HG03342 (cell line): ENCODE data around the gene AMFR.
"Not testable (repeated sequence)": the region's sequence is repeated elsewhere in the genome, so short reads cannot be mapped to it uniquely, and the experiment has no call there.

Experiments used
- ATAC-seq: cut with Tn5 transposase; IDR thresholded peaks from one replicate; pipeline ENCODE4 v1.9.1; 2021; ENCODE audit warnings: mild to moderate bottlenecking, moderate library complexity; ENCODE audit not compliant: unreplicated experiment

Gene AMFR

DNA sequence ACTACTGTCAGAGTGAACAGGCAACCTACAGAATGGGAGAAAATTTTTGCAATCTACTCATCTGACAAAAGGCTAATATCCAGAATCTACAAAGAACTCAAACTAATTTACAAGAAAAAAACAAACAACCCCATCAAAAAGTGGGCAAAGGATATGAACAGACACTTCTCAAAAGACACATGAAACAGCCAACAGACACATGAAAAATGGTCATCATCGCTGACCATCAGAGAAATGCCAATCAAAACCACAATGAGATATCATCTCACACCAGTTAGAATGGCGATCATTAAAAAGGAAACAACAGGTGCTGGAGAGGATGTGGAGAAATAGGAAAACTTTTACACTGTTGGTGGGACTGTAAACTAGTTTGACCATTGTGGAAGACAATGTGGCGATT, 28.6 kb downstream of the AMFR start:
- ATAC-seq: not testable (repeated sequence)

DNA sequence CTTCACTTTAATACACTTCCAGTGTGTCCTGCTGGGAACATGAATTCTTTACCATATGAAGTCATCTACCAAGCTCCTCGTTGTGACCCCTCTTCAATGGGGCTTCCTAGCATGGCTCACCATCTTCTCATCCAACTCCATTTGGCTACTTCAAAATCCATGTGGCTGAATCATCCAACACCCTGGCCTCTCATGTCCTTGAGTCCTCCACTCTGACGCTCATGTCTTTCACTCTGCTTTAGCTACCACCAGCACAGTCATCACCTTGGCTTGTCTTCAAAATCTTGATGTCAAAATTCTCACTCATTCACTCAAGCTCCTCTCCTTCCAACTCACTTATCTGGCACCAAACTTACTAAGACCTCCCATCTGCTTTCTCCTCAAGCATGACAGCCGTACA, 35.8 kb downstream of the AMFR start:
- ATAC-seq: no peak

- no peak for ATAC-seq
Observed at GRCh38 chr16:56388209-56388608, 37.1 kb downstream of the AMFR start.

GRCh38 chr16:56387396-56387795, 37.9 kb downstream of the AMFR start:
- no peak for ATAC-seq

DNA sequence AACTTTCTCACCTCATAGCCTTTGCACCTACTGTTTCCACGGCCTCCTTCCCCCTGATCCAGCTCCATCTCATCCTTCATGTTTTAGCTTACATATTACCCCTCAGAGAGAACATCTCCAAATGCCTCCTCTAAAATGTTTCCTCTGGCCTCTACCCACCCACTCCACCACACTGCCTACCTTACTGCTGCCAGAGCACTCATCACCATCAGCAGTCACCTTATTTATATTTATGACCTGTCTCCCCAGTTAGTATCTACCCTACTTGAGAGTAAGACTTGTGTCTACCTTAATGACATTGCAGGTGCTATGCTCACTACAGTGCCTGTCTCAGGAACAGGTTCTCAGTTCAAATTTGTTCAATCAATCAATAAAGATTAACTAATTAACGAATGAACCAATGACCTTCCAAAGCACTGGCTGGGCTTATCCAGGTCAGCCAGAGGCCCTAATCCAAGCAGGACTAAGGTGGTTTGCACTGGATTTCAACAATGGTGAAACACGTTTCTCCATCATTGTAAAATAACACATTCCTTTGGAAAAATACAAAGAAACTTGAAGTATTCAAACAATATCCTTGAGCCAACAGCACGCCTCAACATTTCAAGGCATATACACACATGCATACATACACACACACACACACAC, 41.1 kb downstream of the AMFR start:
- no peak for ATAC-seq

GRCh38 chr16:56382901-56383355, 42.4 kb downstream of the AMFR start:
- ATAC-seq: no peak

GRCh38 chr16:56382459-56382858, 42.9 kb downstream of the AMFR start:
- ATAC-seq: no peak

DNA sequence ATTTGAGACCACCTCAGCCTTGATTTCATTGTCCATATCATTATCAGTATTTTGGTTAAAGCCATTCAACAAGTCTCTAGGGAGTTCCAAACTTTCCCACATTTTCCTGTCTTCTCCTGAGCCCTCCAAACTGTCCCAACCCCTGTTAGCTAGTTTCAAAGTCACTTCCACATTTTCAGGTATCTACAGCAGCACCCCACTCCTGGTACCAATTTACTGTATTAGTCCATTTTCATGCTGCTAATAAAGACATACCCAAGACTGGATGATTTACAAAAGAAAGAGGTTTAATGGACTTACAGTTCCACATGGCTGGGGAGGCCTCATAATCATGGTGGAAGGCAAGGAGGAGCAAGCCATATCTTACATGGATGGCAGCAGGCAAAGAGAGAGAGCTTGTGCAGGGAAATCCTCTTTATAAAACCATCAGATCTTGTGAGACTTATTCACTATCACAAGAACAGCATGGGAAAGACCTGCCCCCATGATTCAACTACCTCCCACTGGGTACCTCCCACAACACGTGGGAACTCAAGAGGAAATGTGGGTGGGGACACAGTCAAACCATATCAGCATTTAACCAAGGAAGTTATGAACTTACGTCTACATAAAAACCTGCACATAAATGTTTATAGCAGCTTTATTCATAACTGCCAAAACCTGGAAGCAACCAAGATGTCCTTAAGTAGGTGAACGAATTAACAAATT, 44.4 kb downstream of the AMFR start:
- ATAC-seq: not testable (repeated sequence)

DNA sequence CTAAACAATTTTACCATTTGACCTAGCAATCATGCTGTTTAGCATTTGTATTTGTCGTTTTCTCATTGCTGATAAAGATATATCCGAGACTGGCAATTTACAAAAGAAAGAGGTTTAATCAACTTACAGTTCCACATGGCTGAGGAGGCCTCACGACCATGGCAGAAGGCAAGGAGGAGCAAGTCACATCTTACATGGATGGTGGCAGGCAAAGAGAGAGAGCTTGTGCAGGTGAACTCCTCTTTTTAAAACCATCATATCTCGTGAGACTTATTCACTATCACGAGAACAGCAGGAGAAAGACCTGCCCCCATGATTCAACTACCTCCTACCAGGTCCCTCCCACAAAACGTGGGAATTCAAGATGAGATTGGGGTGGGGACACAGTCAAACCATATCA, 46.3 kb downstream of the AMFR start:
- not testable (repeated sequence) for ATAC-seq

GRCh38 chr16:56375792-56376191, 49.6 kb downstream of the AMFR start:
- ATAC-seq: not testable (repeated sequence)

GRCh38 chr16:56373003-56373402, 52.3 kb downstream of the AMFR start:
- ATAC-seq: no peak

DNA sequence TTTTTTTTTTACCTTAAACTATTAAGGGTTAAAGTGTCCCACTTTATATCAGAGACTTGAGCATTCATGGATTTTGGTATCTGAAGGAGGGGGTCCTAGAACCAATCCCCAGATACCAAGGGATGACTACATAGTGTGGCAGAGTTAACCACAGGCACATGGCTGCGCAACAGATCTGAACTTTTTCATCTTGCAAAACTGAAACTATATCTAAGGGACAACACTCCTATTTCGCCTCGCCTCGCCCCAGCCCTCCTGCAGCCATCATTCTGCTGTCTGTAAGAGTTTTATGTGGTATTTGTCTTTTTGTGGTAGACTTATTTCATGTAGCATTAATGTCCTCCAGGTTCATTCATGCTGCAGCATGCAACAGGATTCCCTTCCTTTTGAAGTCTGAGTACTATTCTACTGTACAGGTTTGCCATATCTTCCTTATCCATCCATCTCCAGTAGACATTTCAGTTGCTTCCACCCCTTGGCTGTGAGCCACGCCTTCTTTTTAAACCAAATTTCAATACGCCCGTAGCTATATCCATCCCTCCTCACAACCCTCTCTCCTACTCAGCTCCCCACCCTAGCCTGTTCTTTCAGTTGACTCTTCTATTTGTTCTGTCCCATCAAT, 53.2 kb downstream of the AMFR start:
- ATAC-seq: no peak

DNA sequence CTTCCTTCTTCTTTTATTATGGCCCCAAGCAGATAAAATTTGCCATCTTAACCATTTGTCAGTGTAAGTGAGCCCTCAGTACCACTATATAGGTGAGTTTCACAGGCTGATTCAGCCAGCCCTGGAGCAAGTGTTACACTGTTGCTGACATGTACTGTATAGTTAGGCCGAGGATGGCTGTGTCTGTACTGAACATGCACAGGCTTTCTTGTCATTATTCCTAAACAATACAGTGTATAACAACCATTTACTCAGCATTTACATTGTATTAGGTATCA, 53.7 kb downstream of the AMFR start:
- no peak for ATAC-seq

- ATAC-seq: no peak
Observed at GRCh38 chr16:56370875-56371659, 54.3 kb downstream of the AMFR start.

DNA sequence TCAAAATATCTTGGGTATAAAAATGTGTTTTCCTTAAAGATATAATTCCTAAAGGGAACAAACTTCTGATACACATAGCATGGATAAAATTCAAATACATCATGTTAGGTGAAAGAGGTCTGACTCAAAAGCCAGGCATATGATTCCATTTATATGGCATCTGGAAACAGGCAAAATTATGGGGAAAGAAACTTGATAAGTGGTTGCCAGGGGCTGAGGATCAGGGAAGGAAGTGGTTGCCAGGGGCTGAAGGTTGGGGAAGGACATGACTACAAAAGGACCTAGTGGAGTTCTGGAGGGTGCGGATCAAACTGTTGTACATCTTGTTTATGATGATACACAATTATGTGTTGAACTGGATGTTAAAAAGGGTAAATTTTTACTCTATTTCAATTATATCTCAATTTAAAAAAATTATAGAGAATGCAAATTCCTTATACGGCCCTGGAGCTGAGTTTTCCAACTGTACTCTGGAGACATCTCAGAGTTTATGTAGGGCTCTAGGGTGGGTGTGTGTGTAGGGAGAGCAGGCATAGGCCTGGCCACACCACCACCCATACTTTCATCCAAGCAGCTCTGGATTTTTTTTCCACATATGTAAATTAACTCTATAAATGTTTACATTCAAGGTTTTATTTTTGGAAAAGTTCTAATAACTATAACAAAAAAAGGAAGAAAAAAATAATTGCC, 55.0 kb downstream of the AMFR start:
- no peak for ATAC-seq

DNA sequence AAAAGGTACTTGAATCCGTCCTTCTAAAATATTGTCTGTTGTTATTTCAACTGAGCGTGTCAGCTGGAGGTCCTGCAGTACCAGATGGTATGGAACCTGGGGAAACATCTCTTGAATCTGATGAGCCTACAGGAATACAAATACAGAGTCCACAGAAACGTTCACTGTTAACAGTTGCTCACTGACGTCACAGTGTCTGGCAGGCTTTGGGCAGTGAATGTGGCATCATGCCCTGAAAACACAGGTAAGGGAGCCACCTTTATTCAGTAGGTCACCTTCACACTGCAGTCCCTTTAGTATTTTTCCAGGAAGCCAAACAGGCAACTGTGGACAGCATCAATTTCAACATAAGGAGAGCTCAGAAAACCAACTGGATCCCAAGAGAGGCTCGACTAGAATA, 56.1 kb downstream of the AMFR start:
- no peak for ATAC-seq

GRCh38 chr16:56368545-56368944, 56.8 kb downstream of the AMFR start:
- no peak for ATAC-seq

DNA sequence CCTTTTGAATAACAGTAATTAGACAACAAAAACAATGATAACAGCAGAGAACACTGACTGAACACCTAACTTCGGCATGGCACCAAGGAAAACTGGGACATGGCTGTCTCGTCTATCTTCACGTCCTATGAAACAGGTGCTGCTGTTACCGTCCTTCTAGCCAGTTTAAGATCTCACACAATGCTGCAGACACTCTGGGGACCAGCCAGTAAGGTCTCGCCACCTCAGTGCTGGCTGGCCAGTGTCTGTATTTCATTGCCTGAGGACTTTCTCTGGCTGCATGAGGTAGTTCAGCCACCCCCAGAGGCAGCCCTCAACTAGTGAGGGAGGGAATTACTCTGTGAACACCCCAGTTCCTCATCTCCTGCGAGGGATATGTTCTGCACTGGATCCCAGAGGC, 57.6 kb downstream of the AMFR start:
- ATAC-seq: no peak

- ATAC-seq: no peak
Observed at GRCh38 chr16:56366945-56367344, 58.4 kb downstream of the AMFR start.

- no peak for ATAC-seq
Observed at GRCh38 chr16:56365552-56365951, 59.8 kb downstream of the AMFR start.

- no peak for ATAC-seq
Observed at GRCh38 chr16:56364865-56365264, 60.5 kb downstream of the AMFR start.
